GM21381 (cell line): ENCODE results near the gene TLCD3A.
"Not testable (repeated sequence)": the region's sequence is repeated elsewhere in the genome, so short reads cannot be mapped to it uniquely, and the experiment has no call there.

Source experiments
- ATAC-seq: cut with Tn5 transposase; IDR thresholded peaks from one replicate; pipeline ENCODE4 v1.9.1; 2021; ENCODE audit warnings: mild to moderate bottlenecking, moderate library complexity; ENCODE audit not compliant: unreplicated experiment

The TLCD3A gene

DNA sequence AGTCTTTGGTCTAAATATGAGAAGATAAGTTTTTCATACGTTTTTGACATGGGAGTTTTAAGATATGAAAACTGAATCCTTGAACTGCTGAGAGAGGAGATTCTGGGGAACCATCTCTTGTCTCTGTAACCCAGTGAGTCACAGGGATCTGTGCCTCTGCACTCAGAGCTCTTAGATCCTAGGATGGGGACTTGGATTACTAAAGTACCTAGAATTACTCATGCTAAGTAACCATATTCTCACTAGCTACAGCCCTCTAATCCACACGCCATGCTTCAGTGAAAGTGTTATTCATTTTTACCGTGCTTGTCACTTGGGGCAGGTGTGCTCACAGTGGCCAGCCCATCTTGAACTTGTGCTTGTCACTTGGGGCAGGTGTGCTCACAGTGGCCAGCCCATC, 51.7 kb downstream of the TLCD3A start:
- ATAC-seq = no peak

DNA sequence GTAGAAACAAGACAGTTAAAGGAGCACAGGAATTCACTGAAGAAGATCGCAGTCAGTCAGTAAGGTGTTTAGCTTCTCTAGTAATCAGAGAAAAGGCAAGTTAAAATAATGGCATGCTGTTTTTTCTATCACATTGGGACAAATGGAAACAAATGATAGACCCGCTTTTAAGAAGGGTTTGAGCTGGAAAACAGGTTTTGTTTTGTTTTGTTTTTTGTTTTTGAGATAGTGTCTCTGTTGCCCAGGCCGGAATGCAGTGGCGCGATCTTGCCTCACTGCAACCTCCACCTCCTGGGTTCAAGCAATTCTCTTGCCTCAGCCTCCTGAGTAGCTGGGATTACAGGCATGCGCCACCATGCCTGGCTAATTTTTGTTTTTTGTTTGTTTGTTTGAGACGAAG, 53.5 kb downstream of the TLCD3A start:
- not testable (repeated sequence) for ATAC-seq

DNA sequence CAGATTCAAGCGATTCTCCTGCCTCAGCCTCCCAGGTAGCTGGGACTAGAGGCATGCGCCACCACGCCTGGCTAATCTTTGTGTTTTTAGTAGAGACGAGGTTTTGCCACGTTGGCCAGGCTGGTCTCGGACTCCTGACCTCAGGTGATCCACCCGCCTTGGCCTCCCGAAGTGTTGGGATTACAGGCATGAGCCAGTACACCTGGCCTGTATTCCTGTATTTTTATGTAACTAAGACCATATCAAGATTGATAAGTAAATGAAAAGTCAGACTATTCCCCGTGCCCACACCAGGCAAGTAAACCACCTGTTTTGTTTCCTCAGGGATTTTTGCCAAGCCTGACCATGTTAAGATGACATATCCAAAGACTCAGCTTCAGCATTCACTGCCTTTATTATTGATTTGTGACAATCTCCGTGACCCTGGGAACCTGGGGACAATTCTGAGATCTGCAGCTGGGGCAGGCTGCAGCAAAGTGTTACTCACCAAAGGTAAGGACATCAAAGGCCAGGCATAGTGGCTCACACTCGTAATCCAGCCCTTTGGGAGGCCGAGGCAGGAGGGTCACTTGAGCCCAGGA, 55.3 kb downstream of the TLCD3A start:
- no peak for ATAC-seq

DNA sequence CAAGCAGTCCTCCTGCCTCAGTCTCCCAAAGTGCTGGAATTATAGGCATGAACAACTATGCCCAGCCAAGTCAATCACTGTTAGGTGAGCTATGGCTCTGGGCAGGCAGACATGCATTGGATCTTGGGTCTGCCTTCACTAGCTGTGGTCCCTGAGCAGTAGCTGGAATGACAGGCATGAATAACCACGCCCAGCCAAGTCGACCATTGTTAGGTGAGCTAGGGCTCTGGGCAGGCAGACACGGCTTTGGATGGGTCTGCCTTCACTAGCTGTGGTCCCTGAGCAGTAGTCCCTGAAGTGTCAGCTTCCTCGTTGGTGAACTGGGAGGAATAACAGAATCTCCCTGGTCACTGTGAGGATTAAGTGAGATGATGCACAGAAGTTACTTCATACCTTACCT, 56.2 kb downstream of the TLCD3A start:
- ATAC-seq = no peak

DNA sequence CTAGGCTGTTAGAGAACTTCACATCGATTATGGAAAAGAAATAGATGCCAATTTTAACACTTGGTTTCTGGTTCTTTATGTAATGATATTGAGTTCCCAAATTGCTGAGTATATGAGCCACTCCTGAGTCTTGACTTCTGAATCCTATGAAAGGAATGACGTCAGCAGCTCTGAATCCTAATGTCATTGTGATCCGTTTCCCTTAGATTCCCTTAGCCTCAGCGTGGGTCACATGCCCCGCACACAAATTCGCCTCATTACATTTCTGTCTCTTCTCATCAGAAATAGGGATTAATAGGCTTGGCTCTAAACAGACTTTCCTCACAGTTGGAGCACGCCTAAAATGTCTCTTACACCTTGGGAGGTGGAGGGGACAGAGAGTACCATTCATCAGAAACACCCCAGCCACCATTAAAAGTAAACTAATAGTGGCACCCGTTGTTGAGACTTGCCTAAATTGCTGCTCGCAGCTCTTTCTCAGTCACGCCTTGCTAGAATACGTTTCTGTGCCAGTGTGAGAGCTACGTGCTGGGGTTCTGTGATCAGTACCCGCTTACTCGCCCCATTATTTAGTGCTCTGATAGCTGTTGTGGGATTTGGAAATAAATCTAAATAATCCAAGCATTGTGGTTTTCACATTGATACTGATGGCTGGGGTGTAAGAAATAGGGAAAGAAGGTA, 56.9 kb downstream of the TLCD3A start:
- ATAC-seq = no peak

DNA sequence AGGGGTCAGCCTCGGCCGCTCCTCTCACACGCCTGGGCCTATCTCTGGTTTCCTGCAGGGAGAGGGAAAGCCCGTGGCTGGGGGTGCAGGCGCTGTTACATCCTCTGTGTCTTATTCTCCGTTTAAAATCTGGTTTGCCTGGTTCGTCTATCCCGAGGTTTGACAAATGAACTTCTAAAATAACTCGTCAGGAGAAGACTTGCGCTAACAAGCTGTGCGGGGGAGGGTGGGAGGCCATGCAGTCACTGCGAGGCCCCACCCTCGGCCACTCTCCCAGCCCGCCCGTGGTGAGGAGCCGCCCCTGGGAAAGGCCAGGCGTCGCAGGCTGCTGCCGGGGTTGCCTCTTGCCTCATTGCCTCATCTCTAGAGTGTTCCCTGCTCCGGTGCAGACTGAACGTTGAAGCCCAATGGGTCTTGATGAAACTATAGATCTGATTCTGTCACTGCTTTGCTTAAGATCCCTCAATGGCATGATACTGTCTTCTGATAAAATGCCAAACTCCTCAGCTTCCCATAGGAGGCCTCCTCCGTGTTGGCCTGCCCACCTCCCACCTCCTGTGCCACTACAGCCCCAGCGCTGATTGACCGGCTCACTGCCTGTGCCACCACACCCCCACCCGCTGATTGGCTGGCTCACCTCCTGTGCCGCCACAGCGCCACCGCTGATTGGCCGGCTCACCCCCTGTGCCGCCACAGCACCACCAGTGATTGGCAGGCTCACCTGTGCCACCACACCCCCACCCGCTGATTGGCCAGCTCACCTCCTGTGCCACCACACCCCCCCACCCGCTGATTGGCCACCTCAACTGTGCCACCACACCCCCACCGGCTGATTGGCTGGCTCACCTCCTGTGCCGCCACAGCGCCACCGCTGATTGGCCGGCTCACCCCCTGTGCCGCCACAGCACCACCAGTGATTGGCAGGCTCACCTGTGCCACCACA, 57.8 kb downstream of the TLCD3A start:
- not testable (repeated sequence) for ATAC-seq

DNA sequence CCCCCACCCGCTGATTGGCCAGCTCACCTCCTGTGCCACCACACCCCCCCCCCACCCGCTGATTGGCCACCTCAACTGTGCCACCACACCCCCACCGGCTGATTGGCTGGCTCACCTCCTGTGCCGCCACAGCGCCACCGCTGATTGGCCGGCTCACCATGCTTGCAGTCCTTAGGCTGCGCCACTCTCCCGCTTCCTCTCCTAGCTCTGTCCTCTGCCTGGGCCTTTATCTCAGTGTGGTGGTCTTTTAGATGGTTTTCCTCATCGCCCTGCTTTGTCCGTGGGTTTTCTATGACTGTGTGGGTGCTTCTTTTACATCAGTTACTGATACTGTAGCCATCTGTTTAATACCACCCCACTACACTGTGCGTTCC, 58.5 kb downstream of the TLCD3A start:
- ATAC-seq = not testable (repeated sequence)

DNA sequence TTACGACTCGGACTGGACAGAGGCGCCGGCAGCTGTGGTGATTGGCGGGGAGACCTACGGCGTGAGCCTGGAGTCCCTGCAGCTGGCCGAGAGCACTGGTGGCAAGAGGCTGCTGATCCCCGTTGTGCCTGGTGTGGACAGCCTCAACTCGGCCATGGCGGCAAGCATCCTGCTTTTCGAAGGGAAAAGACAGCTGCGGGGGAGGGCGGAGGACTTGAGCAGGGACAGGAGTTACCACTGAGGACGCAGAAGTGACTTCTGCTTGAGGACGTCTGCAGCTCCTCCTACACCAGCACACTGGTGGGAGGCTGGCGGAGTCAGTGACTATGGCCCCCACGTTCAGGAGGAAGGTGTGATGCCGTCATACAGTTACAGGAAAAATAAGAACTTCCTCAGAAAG, 59.4 kb downstream of the TLCD3A start:
- no peak for ATAC-seq

DNA sequence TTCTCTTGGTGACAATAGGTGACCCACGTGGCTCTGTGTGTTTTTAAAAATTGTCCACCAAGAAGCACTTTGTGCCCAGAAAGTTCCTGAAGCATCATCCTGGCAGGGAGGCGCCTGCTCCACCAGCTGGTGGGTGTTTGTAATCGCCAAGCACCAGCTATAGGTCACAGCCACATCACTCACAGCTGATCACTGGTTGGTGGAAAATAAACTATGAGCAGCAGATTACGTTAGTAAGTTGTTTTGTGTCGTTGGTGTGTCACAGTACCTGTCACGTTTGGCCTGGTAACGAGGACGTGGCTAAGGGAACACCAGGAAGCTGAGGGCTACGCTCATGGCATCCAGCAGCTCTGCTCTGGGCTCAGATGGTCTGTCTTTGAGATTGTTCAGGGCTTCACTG, 59.9 kb downstream of the TLCD3A start:
- ATAC-seq = no peak
